ENCODE results near the gene GOLGA6C.
"Not testable (repeated sequence)": the region's sequence is repeated elsewhere in the genome, so short reads cannot be mapped to it uniquely, and the experiment has no call there.

GOLGA6C gene, protein sequence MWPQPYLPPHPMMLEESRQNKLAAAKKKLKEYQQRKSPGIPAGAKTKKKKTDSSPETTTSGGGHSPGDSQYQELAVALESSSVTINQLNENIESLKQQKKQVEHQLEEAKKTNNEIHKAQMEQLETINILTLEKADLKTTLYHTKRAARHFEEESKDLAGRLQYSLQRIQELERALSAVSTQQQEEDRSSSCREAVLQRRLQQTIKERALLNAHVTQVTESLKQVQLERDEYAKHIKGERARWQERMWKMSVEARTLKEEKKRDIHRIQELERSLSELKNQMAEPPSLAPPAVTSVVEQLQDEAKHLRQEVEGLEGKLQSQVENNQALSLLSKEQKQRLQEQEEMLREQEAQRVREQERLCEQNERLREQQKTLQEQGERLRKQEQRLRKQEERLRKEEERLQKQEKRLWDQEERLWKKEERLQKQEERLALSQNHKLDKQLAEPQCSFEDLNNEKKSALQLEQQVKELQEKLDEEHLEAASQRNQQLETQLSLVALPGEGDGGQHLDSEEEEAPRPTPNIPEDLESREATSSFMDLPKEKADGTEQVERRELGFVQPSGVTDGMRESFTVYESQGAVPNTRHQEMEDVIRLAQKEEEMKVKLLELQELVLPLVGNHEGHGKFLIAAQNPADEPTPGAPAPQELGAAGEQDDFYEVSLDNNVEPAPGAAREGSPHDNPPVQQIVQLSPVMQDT

DNA sequence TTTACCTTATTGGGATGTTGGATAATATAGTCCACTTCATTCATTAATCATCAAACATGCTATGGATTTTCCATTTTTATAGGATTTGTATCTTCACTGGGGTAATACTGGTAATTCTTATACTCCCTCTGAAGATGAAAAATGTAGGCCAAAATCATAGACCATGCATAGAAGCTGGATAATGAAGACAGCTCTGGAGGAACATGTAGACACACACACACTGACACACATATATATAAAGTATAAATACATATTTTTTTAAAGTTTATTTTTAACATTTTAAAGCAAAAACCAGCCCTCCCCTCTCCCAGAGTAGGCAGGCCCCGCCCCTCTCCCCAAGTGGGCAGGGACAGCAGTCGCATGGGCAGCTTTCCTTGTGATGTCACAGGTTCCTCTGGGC lies at the start of gene GOLGA6C:
Gene GOLGA6C, plus strand, starts transcription at position 301 of the 400 bp plus-strand sequence. CDS start 265 bp downstream, outside the sequence.
- not testable (repeated sequence) for DNase-seq

DNA sequence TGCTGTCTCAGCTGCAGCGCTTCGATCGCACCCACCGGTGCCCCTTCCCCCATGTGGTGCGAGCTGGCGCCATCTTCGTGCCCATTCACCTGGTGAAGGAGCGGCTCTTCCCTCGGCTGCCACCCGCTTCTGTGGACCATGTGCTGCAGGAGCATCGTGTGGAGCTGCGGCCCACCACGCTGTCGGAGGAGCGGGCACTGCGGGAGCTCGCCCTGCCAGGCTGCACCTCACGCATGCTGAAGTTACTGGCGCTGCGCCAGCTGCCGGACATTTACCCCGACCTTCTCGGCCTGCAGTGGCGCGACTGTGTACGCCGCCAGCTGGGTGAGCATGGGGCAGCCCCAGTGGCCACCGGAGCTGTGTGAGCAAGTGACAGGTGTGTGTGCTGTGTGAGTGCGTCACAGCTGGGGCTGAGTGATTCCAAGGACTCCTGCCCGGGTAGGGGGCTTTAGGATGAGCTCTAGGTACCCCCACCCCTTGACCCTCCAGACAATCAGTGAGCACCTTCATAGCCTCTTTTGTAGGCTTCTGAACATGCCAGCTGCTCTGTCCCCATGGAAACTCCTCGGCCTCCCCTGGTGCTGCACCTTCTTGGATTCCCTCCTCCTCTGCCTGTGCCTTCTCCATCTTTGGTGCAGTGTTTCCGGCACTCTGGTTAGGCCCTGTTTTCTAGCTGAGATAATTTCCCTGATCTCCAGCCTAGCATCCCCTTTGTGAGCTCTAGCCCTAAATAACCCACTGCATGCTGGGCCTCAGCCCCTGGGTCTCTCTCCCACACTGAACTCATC lies 49.4 kb upstream of the GOLGA6C start:
- no peak for DNase-seq

- DNase-seq = no peak
Measured at GRCh38 chr15:75209289-75209676, 48.9 kb upstream of the GOLGA6C start.

DNA sequence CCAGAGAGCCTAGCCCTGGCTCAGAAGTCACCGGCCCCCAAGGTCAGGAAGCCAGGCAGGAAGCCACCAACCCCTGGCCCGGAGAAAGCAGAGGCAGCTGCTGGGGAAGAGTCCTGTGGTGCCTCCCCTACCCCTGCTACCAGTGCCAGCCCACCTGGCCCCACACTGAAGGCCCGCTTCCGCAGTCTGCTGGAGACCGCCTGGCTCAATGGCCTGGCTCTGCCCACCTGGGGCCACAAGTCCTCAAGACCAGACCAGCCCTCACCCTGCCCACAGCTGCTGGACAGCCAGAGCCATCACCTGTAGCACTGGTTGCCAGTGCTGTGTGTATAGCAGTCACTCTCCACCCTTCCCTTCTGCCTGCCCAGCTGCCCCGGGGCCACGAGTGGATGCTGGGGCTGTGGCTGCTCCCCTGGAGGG lies 47.3 kb upstream of the GOLGA6C start:
- DNase-seq = no peak

GRCh38 chr15:75211436-75212199 lies 46.5 kb upstream of the GOLGA6C start:
- DNase-seq = no peak

- DNase-seq = no peak
Measured at GRCh38 chr15:75212200-75212858, 45.8 kb upstream of the GOLGA6C start.

- no peak for DNase-seq
Measured at GRCh38 chr15:75213212-75213767, 44.8 kb upstream of the GOLGA6C start.

GRCh38 chr15:75213768-75214221 lies 44.3 kb upstream of the GOLGA6C start:
- no peak for DNase-seq

- DNase-seq = no peak
Measured at GRCh38 chr15:75214293-75215096, 43.6 kb upstream of the GOLGA6C start.

GRCh38 chr15:75215107-75216004 lies 42.8 kb upstream of the GOLGA6C start:
- DNase-seq = no peak

- DNase-seq = no peak
Measured at GRCh38 chr15:75217012-75217411, 41.1 kb upstream of the GOLGA6C start.

- DNase-seq = not testable (repeated sequence)
Measured at GRCh38 chr15:75217574-75217973, 40.6 kb upstream of the GOLGA6C start.

DNA sequence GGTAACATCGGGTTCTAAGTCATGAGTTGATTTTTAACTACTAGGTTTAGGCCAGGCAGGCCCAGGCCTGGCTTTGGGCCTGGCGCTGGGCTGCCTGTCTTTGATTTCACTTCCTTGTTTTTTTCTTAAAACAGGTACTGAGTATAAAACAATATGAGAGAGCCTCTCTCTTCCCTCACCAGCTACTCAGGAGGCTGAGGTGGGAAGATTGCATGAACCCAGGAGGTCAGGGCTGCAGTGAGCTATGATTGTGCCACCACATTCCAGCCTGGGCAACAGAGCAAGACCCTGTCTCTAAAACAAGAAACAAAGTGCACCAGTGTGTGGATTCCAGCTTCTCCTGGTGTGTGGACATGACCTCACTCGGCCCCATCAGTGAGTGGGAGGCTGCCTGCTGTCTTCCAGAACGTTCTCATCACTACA lies 38.6 kb upstream of the GOLGA6C start:
- DNase-seq = not testable (repeated sequence)

DNA sequence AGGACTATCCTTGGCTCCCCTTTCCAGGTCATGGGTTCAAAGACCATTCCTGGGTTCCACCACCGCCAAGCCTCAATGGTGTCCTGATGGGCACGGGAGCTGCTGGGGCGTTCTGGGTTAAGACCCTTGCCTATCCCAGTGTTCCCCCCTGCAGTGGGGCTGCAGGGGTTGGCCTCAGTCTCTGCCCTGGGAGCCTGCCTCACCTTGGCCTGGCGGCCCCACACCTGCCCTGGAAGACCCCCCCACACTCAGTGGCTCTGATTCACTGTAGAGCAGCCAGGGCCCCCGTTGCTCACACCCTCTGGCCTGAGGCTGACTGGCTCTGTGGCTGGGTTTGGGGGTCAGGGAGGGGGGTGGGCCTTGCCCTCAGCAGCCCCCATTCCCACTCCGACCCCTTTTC lies 34.4 kb upstream of the GOLGA6C start:
- no peak for DNase-seq

DNA sequence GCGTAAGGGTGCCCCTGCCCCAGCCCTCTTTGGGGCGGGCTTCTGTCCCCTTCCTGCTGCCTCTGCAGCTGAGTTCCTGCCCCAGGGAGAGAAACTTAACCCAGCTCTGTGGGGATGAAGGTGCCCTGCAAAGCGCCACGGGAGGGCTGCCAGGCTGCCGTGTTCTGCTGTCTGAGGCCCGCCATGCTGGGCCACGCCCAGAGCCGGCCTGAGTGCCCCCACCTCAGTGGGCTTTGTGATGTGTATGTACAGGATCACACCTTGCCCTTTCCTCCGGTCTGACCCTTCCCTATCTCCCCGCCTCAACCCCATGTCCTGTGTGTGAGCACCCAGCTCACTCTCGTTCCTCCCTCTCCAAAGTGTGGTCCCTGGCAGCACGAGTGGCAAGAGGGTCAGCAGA lies 33.9 kb upstream of the GOLGA6C start:
- no peak for DNase-seq

DNA sequence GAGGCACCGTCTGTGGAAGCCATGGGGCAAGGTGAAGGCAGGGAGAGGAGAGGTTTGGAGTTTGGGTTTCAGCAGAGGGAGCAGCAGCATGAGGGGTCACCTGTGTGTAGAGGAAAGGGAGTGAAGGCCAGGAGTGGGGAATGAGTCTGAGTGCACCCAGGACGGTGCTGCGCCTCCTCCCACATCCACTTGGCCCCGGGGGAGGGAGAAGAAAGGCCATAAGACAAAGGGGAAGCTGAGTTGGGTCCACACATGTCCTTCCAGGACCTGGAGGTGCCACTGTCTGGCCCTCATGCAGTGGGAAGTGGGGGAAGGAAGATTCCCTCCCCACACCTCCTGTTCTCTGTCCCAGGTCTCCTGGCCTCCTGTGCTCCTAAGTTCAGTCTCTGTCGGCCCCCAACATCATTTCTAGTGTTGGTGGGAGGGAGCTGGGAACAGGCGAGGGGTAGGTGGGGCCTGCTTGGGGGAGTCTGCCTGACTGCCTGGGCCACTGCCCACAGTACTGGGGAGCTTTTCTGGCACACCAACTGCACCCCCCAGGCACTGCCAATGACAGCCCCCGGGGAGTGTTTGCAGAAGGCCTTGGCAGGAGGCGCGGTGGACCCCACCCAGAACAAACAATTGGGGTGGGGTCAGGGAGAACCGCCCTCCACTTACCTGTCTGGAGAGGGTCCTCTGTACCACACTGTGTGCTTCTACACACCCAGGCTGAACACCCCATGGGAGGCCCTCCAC lies 32.9 kb upstream of the GOLGA6C start:
- DNase-seq = not testable (repeated sequence)

DNA sequence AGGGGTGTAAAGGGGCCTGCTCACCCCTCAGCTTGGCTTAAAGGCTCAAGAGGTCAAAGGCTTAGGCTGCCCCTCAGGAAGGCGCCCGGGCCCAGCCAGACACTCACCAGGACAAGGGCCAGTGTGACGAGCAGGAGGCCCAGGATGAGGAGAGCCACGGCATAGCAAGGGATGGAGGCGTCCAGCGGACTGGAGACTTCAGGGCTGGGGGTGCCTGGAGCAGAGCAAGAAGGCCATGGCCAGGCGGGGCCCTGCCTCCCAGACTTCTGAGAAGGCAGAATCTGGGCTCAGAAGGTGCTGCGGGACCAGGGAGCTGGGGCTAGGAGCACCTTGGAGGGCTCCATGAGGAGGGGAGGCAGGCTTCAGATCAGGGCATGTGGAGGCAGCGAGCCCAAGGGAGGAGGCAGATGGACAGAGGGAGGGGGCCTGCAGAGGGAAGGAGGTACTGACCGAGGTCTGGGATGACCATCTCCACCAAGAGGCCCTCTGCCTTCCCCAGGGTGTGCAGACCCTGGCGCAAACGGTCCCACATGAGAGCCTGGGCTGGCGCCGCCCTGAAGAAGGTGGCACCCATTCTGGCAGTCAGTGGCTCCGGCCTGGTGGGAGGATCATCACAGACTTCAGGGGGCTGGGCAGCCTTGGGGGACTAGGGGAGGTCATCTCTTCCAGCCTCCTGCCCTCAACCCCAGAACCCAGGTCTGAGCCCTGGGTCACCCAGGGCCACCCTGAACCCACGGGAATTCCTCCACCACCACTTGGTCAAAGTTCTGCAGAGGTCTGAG lies 32.0 kb upstream of the GOLGA6C start:
- DNase-seq = no peak

- DNase-seq = not testable (repeated sequence)
Measured at GRCh38 chr15:75227112-75227511, 31.0 kb upstream of the GOLGA6C start.
